Hindlimb muscle (tissue), 1 donor: ENCODE results near the gene HLA-C. TPM values are rescaled to one million over a fixed set of nuclear protein-coding genes. Genes with fewer than 3 reads are reported as not detected.

Experiments
- polyA plus RNA-seq: library from polyadenylated mRNA; unstranded; fragments of 120-200 nt; gene quantifications from one replicate; pipeline ENCODE4 v1.2.1, GENCODE V29; 2013; ENCODE audit not compliant: insufficient read length

Gene HLA-C
- polyA plus RNA-seq, 1 donor, result 69.3 TPM

Other genes with a start within 250 kb of the HLA-C start
- not detected for gene C6orf15, start 159.5 kb downstream of the HLA-C start, polyA plus RNA-seq
- gene PSORS1C1, start 157.3 kb downstream of the HLA-C start, polyA plus RNA-seq, result 0.85 TPM
- gene CDSN, start 151.6 kb downstream of the HLA-C start, polyA plus RNA-seq, result not detected
- gene PSORS1C2, start 133.0 kb downstream of the HLA-C start, polyA plus RNA-seq, result not detected
- 14.5 TPM for gene CCHCR1, start 114.3 kb downstream of the HLA-C start, polyA plus RNA-seq
- 10.0 TPM for gene TCF19, start 113.5 kb downstream of the HLA-C start, polyA plus RNA-seq
- gene POU5F1, start 101.4 kb downstream of the HLA-C start, polyA plus RNA-seq, result 0.85 TPM
- 119 TPM for gene HLA-B, start 85.1 kb upstream of the HLA-C start, polyA plus RNA-seq
- gene MICA, start 131.5 kb upstream of the HLA-C start, polyA plus RNA-seq, result 6.7 TPM
- 0.85 TPM for gene MICB, start 226.1 kb upstream of the HLA-C start, polyA plus RNA-seq